Natural killer cell (primary cell): ENCODE measurements around the gene ANK2. TPM values are rescaled to one million over a fixed set of nuclear protein-coding genes. Genes with fewer than 3 reads are reported as not detected.

Experiments
- ATAC-seq, 3 donors: fragments of 150-1000 bp in 2 of 3; fragments of 200-7000 bp in 1 of 3; cut with Tn5 transposase; 1 replicate in 1 of 3; 2 replicates in 2 of 3; pipeline ENCODE4 v1.10.0; 2021; ENCODE audit warnings: mild to moderate bottlenecking in 2 of 3, moderate library complexity in 2 of 3
- DNase-seq, 2 donors: peaks; one replicate each; pipeline versions ENCODE4 v3.0.0 to v3.0.0-alpha.2; 2013 to 2021; ENCODE audit warnings: mixed read lengths in 1 of 2
- H3K27ac ChIP-seq: one replicate; pipeline ENCODE4 v1.5.1; 2013; ENCODE audit warnings: mild to moderate bottlenecking, low read length
- H3K27me3 ChIP-seq: one replicate; pipeline ENCODE4 v1.6.1; 2013; ENCODE audit warnings: low read length; ENCODE audit not compliant: control insufficient read depth, insufficient read depth
- H3K36me3 ChIP-seq: one replicate; pipeline ENCODE4 v1.6.1; 2013; ENCODE audit warnings: low read length; ENCODE audit not compliant: control insufficient read depth, insufficient read depth
- H3K4me1 ChIP-seq: one replicate; pipeline ENCODE4 v1.6.1; 2013; ENCODE audit warnings: low read length; ENCODE audit not compliant: control insufficient read depth, insufficient read depth
- H3K4me3 ChIP-seq: one replicate; pipeline ENCODE4 v1.5.1; 2013; ENCODE audit warnings: low read length
- H3K9me3 ChIP-seq: one replicate; pipeline ENCODE4 v1.6.1; 2013; ENCODE audit warnings: low read length; ENCODE audit not compliant: control insufficient read depth, insufficient read depth
- H3K27ac Mint-ChIP-seq, 2 donors: one replicate each; pipeline ENCODE4 v1.8.0; 2022; ENCODE audit warnings: mild to moderate bottlenecking in 2 of 2, mixed read lengths in 2 of 2, moderate library complexity in 1 of 2
- H3K27me3 Mint-ChIP-seq, 2 donors: one replicate each; pipeline ENCODE4 v1.8.0; 2022; ENCODE audit warnings: low read depth in 2 of 2, mixed read lengths in 2 of 2
- H3K36me3 Mint-ChIP-seq: one replicate; pipeline ENCODE4 v1.8.0; 2022; ENCODE audit warnings: mixed read lengths
- H3K4me1 Mint-ChIP-seq, 2 donors: one replicate each; pipeline ENCODE4 v1.8.0; 2022; ENCODE audit warnings: mixed read lengths in 2 of 2
- H3K4me3 Mint-ChIP-seq: one replicate; pipeline ENCODE4 v1.8.0; 2022; ENCODE audit warnings: mild to moderate bottlenecking, moderate library complexity, mixed read lengths
- H3K9me3 Mint-ChIP-seq, 2 donors: one replicate each; pipeline ENCODE4 v1.8.0; 2022; ENCODE audit warnings: mixed read lengths in 2 of 2
- WGBS: methylation state at CpG from one replicate; pipeline ENCODE4 v1.1.7; 2013; ENCODE audit warnings: missing lambda C conversion rate; ENCODE audit not compliant: insufficient coverage; 5-methylcytosine and 5-hydroxymethylcytosine counted together
- intact Hi-C: fragments of 100-400 bp; cut with micrococcal nuclease; formaldehyde crosslinking; loops from one replicate; pipeline ENCODE4 v1.14.2; 2022
- total RNA-seq, 4 donors: library from RNA; stranded (reverse); fragments of 120-200 nt in 1 of 4; gene quantifications; one replicate each; pipeline versions ENCODE4 v1.2.3 to v1.2.4, GENCODE V29; 2013 to 2022
- TF ChIP-seq, protein P1 (sequence below): fragments of 200-600 bp; IDR thresholded peaks from one replicate; pipeline ENCODE4 v1.8.0; 2022; ENCODE audit warnings: antibody characterized with exemption

The ANK2 gene
- total RNA-seq, 3 donors from 2014 or later (not counting 1 experiment from before 2014, with no cell fraction given): 0.05 TPM; not detected in 2

DNA sequence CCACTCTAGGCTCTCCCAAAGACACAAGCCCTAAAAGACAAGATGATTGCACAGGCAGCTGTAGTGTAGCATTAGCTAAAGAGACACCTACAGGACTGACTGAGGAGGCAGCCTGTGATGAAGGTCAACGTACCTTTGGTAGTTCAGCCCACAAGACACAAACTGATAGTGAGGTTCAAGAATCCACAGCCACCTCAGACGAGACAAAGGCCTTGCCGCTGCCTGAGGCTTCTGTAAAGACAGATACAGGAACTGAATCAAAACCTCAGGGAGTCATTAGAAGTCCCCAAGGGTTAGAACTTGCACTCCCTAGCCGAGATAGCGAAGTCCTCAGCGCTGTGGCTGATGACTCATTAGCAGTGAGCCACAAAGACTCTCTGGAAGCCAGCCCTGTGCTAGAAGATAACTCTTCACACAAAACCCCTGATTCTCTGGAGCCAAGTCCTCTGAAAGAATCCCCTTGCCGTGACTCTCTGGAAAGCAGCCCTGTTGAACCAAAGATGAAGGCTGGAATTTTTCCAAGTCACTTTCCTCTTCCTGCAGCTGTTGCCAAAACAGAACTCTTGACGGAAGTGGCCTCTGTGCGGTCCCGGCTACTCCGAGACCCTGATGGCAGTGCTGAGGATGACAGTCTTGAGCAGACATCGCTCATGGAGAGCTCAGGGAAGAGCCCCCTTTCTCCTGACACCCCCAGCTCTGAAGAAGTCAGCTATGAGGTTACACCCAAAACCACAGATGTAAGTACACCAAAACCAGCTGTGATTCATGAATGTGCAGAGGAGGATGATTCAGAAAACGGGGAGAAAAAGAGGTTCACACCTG lies 306.3 kb downstream of the ANK2 start:
- no peaks in the 10 kb centered on the region for H3K27me3 ChIP-seq
- Mint-ChIP-seq H3K27me3 (peaks cover 7 to 14% of the 10 kb centered on the region in 2 donors), H3K9me3 (peaks cover 3 to 5% of the 10 kb centered on the region in 2 donors), H3K36me3 (peaks cover 8% of the 10 kb centered on the region), H3K4me3 (peak overlapping the region; percentile 41), H3K27ac (peak overlapping the region; percentile 81), H3K4me1 (peaks cover 35 to 44% of the 10 kb centered on the region in 2 donors)
- TF ChIP-seq, protein P1, sequence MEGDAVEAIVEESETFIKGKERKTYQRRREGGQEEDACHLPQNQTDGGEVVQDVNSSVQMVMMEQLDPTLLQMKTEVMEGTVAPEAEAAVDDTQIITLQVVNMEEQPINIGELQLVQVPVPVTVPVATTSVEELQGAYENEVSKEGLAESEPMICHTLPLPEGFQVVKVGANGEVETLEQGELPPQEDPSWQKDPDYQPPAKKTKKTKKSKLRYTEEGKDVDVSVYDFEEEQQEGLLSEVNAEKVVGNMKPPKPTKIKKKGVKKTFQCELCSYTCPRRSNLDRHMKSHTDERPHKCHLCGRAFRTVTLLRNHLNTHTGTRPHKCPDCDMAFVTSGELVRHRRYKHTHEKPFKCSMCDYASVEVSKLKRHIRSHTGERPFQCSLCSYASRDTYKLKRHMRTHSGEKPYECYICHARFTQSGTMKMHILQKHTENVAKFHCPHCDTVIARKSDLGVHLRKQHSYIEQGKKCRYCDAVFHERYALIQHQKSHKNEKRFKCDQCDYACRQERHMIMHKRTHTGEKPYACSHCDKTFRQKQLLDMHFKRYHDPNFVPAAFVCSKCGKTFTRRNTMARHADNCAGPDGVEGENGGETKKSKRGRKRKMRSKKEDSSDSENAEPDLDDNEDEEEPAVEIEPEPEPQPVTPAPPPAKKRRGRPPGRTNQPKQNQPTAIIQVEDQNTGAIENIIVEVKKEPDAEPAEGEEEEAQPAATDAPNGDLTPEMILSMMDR: no peak
- 11% methylated on average over 13 of the region's 13 CpGs for WGBS
- DNase-seq: peak; percentile 34 to 73
- no peaks in the 10 kb centered on the region for H3K36me3 ChIP-seq
- peak; percentile 83 to 91 (median 87) for ATAC-seq
- intact Hi-C loops: loop anchor here (5.0 kb wide), 1 partner anchor 192 kb away; no protein-coding TSS in a partner anchor
- peak overlapping the region; percentile 1 for H3K27ac ChIP-seq
- H3K4me3 ChIP-seq: no peak overlapping the region
- H3K9me3 ChIP-seq: peaks cover 8% of the 10 kb centered on the region
- peaks cover 24% of the 10 kb centered on the region for H3K4me1 ChIP-seq

DNA sequence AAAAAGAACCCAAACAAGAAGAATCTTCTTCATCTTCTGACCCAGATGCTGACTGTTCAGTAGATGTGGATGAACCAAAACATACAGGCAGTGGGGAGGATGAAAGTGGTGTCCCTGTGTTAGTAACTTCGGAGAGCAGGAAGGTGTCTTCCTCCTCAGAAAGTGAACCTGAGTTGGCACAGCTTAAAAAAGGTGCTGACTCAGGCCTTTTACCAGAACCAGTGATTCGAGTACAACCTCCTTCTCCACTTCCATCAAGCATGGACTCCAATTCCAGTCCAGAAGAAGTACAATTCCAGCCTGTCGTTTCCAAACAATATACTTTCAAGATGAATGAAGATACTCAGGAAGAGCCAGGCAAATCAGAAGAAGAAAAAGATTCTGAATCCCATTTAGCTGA lies 307.0 kb downstream of the ANK2 start:
- Mint-ChIP-seq H3K27me3 (peaks cover 7 to 15% of the 10 kb centered on the region in 2 donors), H3K9me3 (peaks cover 3 to 5% of the 10 kb centered on the region in 2 donors), H3K4me1 (peaks cover 35 to 44% of the 10 kb centered on the region in 2 donors), H3K36me3 (peaks cover 8% of the 10 kb centered on the region), H3K4me3 (peak overlapping the region; percentile 41), H3K27ac (peak overlapping the region; percentile 81)
- H3K27ac ChIP-seq: no peak overlapping the region
- WGBS: 90% methylated on average over 3 of the region's 3 CpGs
- H3K4me1 ChIP-seq: peaks cover 24% of the 10 kb centered on the region
- TF ChIP-seq, protein P1: no peak
- DNase-seq: no peak
- H3K9me3 ChIP-seq: peaks cover 8% of the 10 kb centered on the region
- intact Hi-C loops: loop anchor here (5.0 kb wide), 1 partner anchor 191 kb away; no protein-coding TSS in a partner anchor
- no peaks in the 10 kb centered on the region for H3K27me3 ChIP-seq
- H3K4me3 ChIP-seq: no peak overlapping the region
- H3K36me3 ChIP-seq: no peaks in the 10 kb centered on the region
- no peak for ATAC-seq

DNA sequence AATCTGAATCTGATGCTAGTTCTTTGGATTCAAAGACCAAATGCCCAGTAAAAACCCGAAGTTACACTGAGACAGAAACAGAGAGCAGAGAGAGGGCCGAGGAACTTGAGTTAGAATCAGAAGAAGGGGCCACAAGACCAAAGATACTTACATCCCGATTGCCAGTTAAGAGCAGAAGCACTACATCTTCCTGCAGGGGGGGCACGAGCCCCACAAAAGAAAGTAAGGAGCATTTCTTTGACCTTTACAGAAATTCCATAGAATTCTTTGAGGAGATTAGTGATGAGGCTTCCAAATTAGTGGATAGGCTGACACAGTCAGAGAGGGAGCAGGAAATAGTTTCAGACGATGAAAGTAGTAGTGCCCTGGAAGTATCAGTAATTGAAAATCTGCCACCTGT lies 309.3 kb downstream of the ANK2 start:
- Mint-ChIP-seq H3K4me3 (no peak overlapping the region), H3K4me1 (peaks cover 26 to 35% of the 10 kb centered on the region in 2 donors), H3K9me3 (peaks cover 3 to 5% of the 10 kb centered on the region in 2 donors), H3K27me3 (peaks cover 0 to 7% of the 10 kb centered on the region in 2 donors), H3K36me3 (peaks cover 8% of the 10 kb centered on the region), H3K27ac (no peak overlapping the region)
- DNase-seq (no peak), ATAC-seq (no peak)
- H3K4me1 ChIP-seq: peaks cover 24% of the 10 kb centered on the region
- H3K27me3 ChIP-seq: no peaks in the 10 kb centered on the region
- TF ChIP-seq, protein P1: no peak
- H3K36me3 ChIP-seq: no peaks in the 10 kb centered on the region
- H3K4me3 ChIP-seq: no peak overlapping the region
- H3K9me3 ChIP-seq: peaks cover 8% of the 10 kb centered on the region
- 88% methylated on average over 5 of the region's 5 CpGs for WGBS
- intact Hi-C loops: loop anchor here (5.0 kb wide), 1 partner anchor 189 kb away; no protein-coding TSS in a partner anchor
- H3K27ac ChIP-seq: no peak overlapping the region
